Upper lobe of left lung (tissue), 6 donors: ENCODE results near the gene ZNFX1. TPM values are rescaled to one million over a fixed set of nuclear protein-coding genes. Genes with fewer than 3 reads are reported as not detected.
"Not testable (repeated sequence)": the region's sequence is repeated elsewhere in the genome, so short reads cannot be mapped to it uniquely, and the experiment has no call there.

Experiments
- ATAC-seq, 2 donors: fragments of 200-7000 bp; cut with Tn5 transposase; one replicate each; pipeline ENCODE4 v1.9.1; 2022; ENCODE audit warnings: mild to moderate bottlenecking in 2 of 2, moderate library complexity in 2 of 2; ENCODE audit not compliant: low FRiP score in 2 of 2
- DNase-seq, 2 donors: peaks; one replicate each; pipeline ENCODE4 v3.0.0-alpha.2; 2019 to 2020
- H3K27ac ChIP-seq, 4 donors: fragments of 200-600 bp; sonication (generic); one replicate each; pipeline ENCODE4 v1.5.1; 2016 to 2019
- H3K27me3 ChIP-seq, 4 donors: fragments of 200-600 bp; sonication (generic); one replicate each; pipeline ENCODE4 v1.5.1; 2017 to 2019
- H3K36me3 ChIP-seq, 4 donors: fragments of 200-600 bp; sonication (generic); one replicate each; pipeline ENCODE4 v1.5.1; 2016 to 2019
- H3K4me1 ChIP-seq, 4 donors: fragments of 200-600 bp; sonication (generic); one replicate each; pipeline ENCODE4 v1.5.1; 2018 to 2019
- H3K4me3 ChIP-seq, 4 donors: fragments of 200-600 bp; sonication (generic); one replicate each; pipeline ENCODE4 v1.5.1; 2017 to 2019; ENCODE audit warnings: mild to moderate bottlenecking in 2 of 4, moderate library complexity in 1 of 4
- H3K9me3 ChIP-seq, 4 donors: fragments of 200-600 bp; sonication (generic); one replicate each; pipeline ENCODE4 v1.5.1; 2018 to 2019
- CTCF ChIP-seq, 6 experiments: fragments of 450-650 bp in 4 of 6; fragments of 200-600 bp in 2 of 6; sonication (generic) in 2 of 6; IDR thresholded peaks; one replicate each; pipeline ENCODE4 v1.5.1; 2016 to 2019; ENCODE audit warnings: antibody characterized with exemption in 6 of 6
- EP300 ChIP-seq, 4 donors: sonication (generic); formaldehyde crosslinking; IDR thresholded peaks; one replicate each; pipeline ENCODE4 v1.5.1; 2017; ENCODE audit warnings: antibody characterized with exemption in 4 of 4, control low read depth in 2 of 4
- POLR2A ChIP-seq, 4 donors: fragments of 450-650 bp; IDR thresholded peaks; one replicate each; pipeline ENCODE4 v1.5.1; 2016 to 2017; ENCODE audit warnings: antibody characterized with exemption in 4 of 4, mild to moderate bottlenecking in 2 of 4
- POLR2AphosphoS5 ChIP-seq, 2 donors: sonication (generic); formaldehyde crosslinking; IDR thresholded peaks; one replicate each; pipeline ENCODE4 v1.5.1; 2017; ENCODE audit warnings: antibody characterized with exemption in 2 of 2
- WGBS, 2 donors: methylation state at CpG; one replicate each; pipeline ENCODE4 v1.1.5; 2017 to 2018; 5-methylcytosine and 5-hydroxymethylcytosine counted together
- total RNA-seq, 6 donors: library from RNA; depleted of rRNA in 4 of 6; stranded (reverse); fragments of >200 nt in 4 of 6; gene quantifications; one replicate each; pipeline versions ENCODE4 v1.1.0 to v1.2.1, GENCODE V29; 2016 to 2021
- donor health status: DM: no; HTN: no; CAD: no; lungs with moderate emphysema.
- donor health status: DM: no; HTN: yes; CAD: no; lungs with severe emphysema.

Gene ZNFX1
- total RNA-seq, 6 donors from 2014 or later = 39.3 to 64.6 (median 42.4) TPM

DNA sequence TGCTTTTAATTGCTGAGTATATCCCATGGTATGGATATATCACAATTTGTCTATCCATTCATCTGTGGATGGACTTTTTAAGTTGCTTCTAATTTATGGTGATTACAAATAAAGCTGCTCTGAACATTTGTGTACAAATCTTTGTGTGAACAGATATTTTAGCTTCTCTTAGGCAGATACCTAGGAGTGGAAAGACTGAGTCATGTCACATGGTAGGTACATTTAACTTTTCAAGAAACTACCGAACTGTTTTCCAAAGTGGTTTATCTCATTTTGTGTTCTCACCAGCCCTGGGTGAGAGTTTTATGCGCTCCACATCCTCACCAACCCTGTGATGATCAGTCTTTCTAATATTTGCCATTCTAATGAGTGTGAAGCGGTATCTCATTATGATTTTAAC lies 31.0 kb upstream of the ZNFX1 start:
- ATAC-seq = no peak
- 88 to 91% methylated on average over 3 of the region's 3 CpGs for WGBS, 2 donors
- H3K27ac ChIP-seq = no peak overlapping the region
- no peaks in the 10 kb centered on the region for H3K9me3 ChIP-seq
- H3K4me1 ChIP-seq = no peaks in the 10 kb centered on the region
- no peaks in the 10 kb centered on the region for H3K36me3 ChIP-seq
- no peak for TF ChIP-seq POLR2AphosphoS5 (IDR thresholded peaks at IDR 0.05)
- TF ChIP-seq CTCF (IDR thresholded peaks at IDR 0.05) = no peak
- TF ChIP-seq POLR2A (IDR thresholded peaks at IDR 0.05) = no peak
- no peak for TF ChIP-seq EP300 (IDR thresholded peaks at IDR 0.05)
- H3K4me3 ChIP-seq = no peak overlapping the region
- DNase-seq = no peak
- no peaks in the 10 kb centered on the region for H3K27me3 ChIP-seq

GRCh38 chr20:49306903-49307620 lies 29.2 kb upstream of the ZNFX1 start:
- no peaks in the 10 kb centered on the region for H3K4me1 ChIP-seq
- no peak for TF ChIP-seq CTCF (IDR thresholded peaks at IDR 0.05)
- no peak for TF ChIP-seq POLR2A (IDR thresholded peaks at IDR 0.05)
- TF ChIP-seq EP300 (IDR thresholded peaks at IDR 0.05) = no peak
- TF ChIP-seq POLR2AphosphoS5 (IDR thresholded peaks at IDR 0.05) = no peak
- no peak for ATAC-seq
- no peak overlapping the region for H3K27ac ChIP-seq
- no peaks in the 10 kb centered on the region for H3K9me3 ChIP-seq
- H3K27me3 ChIP-seq = no peaks in the 10 kb centered on the region
- WGBS, 2 donors = 47 to 58% methylated on average over 10 of the region's 10 CpGs
- H3K36me3 ChIP-seq = no peaks in the 10 kb centered on the region
- no peak for DNase-seq
- H3K4me3 ChIP-seq = no peak overlapping the region

- no peaks in the 10 kb centered on the region for H3K4me1 ChIP-seq
- H3K36me3 ChIP-seq = no peaks in the 10 kb centered on the region
- DNase-seq (no peak), ATAC-seq (no peak)
- H3K27me3 ChIP-seq = no peaks in the 10 kb centered on the region
- WGBS, 2 donors = 38 to 42% methylated on average over 3 of the region's 3 CpGs
- TF ChIP-seq POLR2A (IDR thresholded peaks at IDR 0.05) (no peak), POLR2AphosphoS5 (IDR thresholded peaks at IDR 0.05) (no peak)
- no peak overlapping the region for H3K4me3 ChIP-seq
- H3K9me3 ChIP-seq = no peaks in the 10 kb centered on the region
- H3K27ac ChIP-seq = no peak overlapping the region
Observed at GRCh38 chr20:49303065-49303552, 25.3 kb upstream of the ZNFX1 start.

DNA sequence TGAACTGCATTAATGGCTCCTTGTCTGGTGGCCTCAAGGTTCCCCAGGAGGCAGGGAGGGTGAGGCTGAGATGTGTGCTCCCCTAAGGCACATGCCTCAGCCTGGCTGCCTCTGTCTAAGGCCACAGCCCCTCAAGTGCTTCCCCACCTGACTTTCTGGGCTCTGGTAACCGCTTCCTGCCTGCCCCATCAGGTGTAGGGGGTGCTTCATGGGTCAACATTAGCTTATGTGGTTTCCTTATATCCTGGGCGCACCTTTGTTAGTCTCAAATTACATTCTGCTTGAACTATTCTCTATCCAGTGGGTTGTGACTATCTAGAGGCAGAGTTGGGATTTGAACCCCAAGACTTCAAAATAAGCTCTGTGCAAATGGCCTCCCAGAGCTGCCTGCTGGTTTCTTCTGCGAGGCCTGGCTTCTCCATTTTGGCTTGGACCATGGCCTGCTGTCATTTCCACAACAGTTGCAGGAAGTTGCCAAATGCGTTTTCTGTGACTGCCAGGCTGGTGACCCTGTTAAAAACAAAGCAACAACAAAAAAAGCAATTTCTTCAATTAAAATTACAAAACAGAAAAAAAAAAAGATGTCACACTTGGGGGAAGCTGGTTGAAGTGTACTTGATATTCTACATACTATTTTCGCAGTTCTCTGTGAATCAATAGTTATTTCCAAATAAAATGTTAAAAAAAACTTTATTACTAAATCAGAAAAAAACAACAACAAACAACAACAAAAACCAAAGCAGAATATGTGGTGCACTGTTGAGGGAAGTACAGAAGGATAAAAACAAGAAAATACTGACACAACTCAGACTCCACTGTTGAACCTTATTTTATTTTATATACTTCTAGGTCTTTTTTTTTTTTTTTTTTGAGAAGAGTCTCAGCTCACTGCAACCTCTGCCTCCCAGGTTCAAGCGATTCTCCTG lies 20.0 kb upstream of the ZNFX1 start:
- peak in 1 of 2 donors; percentile 58 for DNase-seq
- H3K9me3 ChIP-seq = no peaks in the 10 kb centered on the region
- peak overlapping the region; percentile 23 to 78 (median 54) for H3K27ac ChIP-seq
- H3K36me3 ChIP-seq = peaks cover 0 to 10% (median 5%) of the 10 kb centered on the region in 4 donors
- H3K27me3 ChIP-seq = no peaks in the 10 kb centered on the region
- no peak for TF ChIP-seq CTCF (IDR thresholded peaks at IDR 0.05)
- peak in 1 of 2 donors; percentile 31 for TF ChIP-seq POLR2AphosphoS5 (IDR thresholded peaks at IDR 0.05)
- no peak for TF ChIP-seq EP300 (IDR thresholded peaks at IDR 0.05)
- peak; percentile 34 to 42 for ATAC-seq
- WGBS, 2 donors = 67 to 71% methylated on average over 6 of the region's 6 CpGs
- H3K4me1 ChIP-seq = peaks cover 0 to 5% (median 0%) of the 10 kb centered on the region in 4 donors
- no peak overlapping the region for H3K4me3 ChIP-seq

DNA sequence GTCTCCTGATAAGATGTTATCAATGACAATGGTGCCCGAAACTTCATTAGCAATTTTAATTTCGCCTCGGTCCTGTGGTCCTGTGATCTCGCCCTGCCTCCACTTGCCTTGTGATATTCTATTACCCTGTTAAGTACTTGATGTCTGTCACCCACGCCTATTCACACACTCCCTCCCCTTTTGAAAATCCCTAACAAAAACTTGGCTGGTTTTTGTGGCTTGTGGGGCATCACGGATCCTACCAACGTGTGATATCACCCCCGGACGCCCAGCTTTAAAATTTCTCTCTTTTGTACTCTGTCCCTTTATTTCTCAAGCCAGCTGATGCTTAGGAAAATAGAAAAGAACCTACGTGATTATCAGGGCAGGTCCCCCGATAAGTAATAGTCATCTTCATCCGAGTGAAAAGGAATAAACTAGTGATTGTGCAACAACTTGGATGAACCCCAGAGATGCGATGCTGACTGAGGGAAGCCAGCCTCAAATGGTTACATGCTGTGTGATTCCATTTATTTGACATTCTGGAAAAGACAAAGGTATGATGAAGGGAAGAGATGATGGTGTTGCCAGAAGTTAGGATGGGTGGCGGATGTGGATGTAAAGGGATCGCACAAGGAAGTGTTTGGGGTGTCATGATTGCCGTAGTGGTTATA lies 16.3 kb upstream of the ZNFX1 start:
- ATAC-seq, H3K4me3 ChIP-seq, H3K4me1 ChIP-seq, H3K27ac ChIP-seq, H3K27me3 ChIP-seq, H3K9me3 ChIP-seq, DNase-seq: not testable (repeated sequence)
- 78 to 79% methylated on average over 16 of the region's 16 CpGs for WGBS, 2 donors
- peaks cover 16 to 48% (median 36%) of the 10 kb centered on the region in 4 donors for H3K36me3 ChIP-seq
